ENCODE data around the gene GRIN2C.

- TF ChIP-seq GATA2 (IDR thresholded peaks at IDR 0.05; ENCODE audit: low read depth, low read length) (no peak), GATA3 (IDR thresholded peaks at IDR 0.05; ENCODE audit: low read depth, low read length) (no peak)
Observed at GRCh38 chr17:74858672-74859458, 820 bp downstream of the GRIN2C start.
